ENCODE measurements around the gene TCF25. TPM values are rescaled to one million over a fixed set of nuclear protein-coding genes. Genes with fewer than 3 reads are reported as not detected.
"Not testable (repeated sequence)": the region's sequence is repeated elsewhere in the genome, so short reads cannot be mapped to it uniquely, and the experiment has no call there.

Gene TCF25
- total RNA-seq, 1 donor from 2014 or later = 193 TPM

GRCh38 chr16:89870440-89870839 lies 3.0 kb upstream of the TCF25 start:
- no peak overlapping the region for H3K27ac Mint-ChIP-seq (ENCODE audit: unreplicated experiment)
- FAIRE-seq = no peak

GRCh38 chr16:89871895-89872294 lies 1.5 kb upstream of the TCF25 start:
- H3K9me3 Mint-ChIP-seq (ENCODE audit: unreplicated experiment) = peaks cover 4% of the 10 kb centered on the region
- no peak for FAIRE-seq
- H3K4me3 ChIP-seq (ENCODE audit: insufficient read depth, low read depth, low read length) = no peak overlapping the region
- H3K9me3 ChIP-seq (ENCODE audit: insufficient read depth, low read depth, low read length) = peaks cover 4% of the 10 kb centered on the region
- no peaks in the 10 kb centered on the region for H3K27me3 Mint-ChIP-seq (ENCODE audit: low read depth, unreplicated experiment)
- H2AFZ ChIP-seq (ENCODE audit: low read depth, low read length) = no peak overlapping the region
- H4K20me1 ChIP-seq (ENCODE audit: insufficient read depth, low read length) = peaks cover 22% of the 10 kb centered on the region
- peaks cover 13% of the 10 kb centered on the region for H3K4me1 ChIP-seq (ENCODE audit: insufficient read depth, low read length)
- no peaks in the 10 kb centered on the region for H3K27me3 ChIP-seq (ENCODE audit: insufficient read depth, low read length)
- peaks cover 31% of the 10 kb centered on the region for H3K79me2 ChIP-seq (ENCODE audit: insufficient read depth, low read length)
- H3K4me2 ChIP-seq (ENCODE audit: low read length) = no peak overlapping the region
- no peak for TF ChIP-seq EZH2 (IDR thresholded peaks at IDR 0.05; ENCODE audit: insufficient read depth, low read length)
- no peak for TF ChIP-seq CTCF (IDR thresholded peaks at IDR 0.05; ENCODE audit: insufficient read depth, low read depth, low read length)
- H3K36me3 Mint-ChIP-seq (ENCODE audit: low read depth, unreplicated experiment) = peaks cover 9% of the 10 kb centered on the region
- no peaks in the 10 kb centered on the region for H3K4me1 Mint-ChIP-seq (ENCODE audit: low read depth, unreplicated experiment)
- DNase-seq (ENCODE audit: low read depth) = no peak
- H3K36me3 ChIP-seq (ENCODE audit: insufficient read depth, low read length) = peaks cover 4% of the 10 kb centered on the region
- no peak overlapping the region for H3K27ac ChIP-seq (ENCODE audit: low read depth, low read length)
- peak overlapping the region; percentile 18 for H3K27ac Mint-ChIP-seq (ENCODE audit: unreplicated experiment)
- peak overlapping the region; percentile 60 for H3K4me3 Mint-ChIP-seq (ENCODE audit: unreplicated experiment)
- no peak overlapping the region for H3K9ac ChIP-seq (ENCODE audit: low read length)

More at GRCh38 chr16:89870440-89870839, 3.0 kb upstream of the TCF25 start:
- no peak overlapping the region for H3K9ac ChIP-seq (ENCODE audit: low read length)
- Mint-ChIP-seq H3K9me3 (ENCODE audit: unreplicated experiment) (peaks cover 4% of the 10 kb centered on the region), H3K27me3 (ENCODE audit: low read depth, unreplicated experiment) (no peaks in the 10 kb centered on the region), H3K36me3 (ENCODE audit: low read depth, unreplicated experiment) (peaks cover 7% of the 10 kb centered on the region), H3K4me3 (ENCODE audit: unreplicated experiment) (no peak overlapping the region), H3K4me1 (ENCODE audit: low read depth, unreplicated experiment) (no peaks in the 10 kb centered on the region)
- peaks cover 18% of the 10 kb centered on the region for H3K79me2 ChIP-seq (ENCODE audit: insufficient read depth, low read length)
- no peak overlapping the region for H3K4me2 ChIP-seq (ENCODE audit: low read length)
- H3K4me3 ChIP-seq (ENCODE audit: insufficient read depth, low read depth, low read length) = no peak overlapping the region
- no peak for DNase-seq (ENCODE audit: low read depth)
- peaks cover 13% of the 10 kb centered on the region for H3K4me1 ChIP-seq (ENCODE audit: insufficient read depth, low read length)
- no peak overlapping the region for H3K27ac ChIP-seq (ENCODE audit: low read depth, low read length)
- H4K20me1 ChIP-seq (ENCODE audit: insufficient read depth, low read length) = peaks cover 12% of the 10 kb centered on the region
- H3K27me3 ChIP-seq (ENCODE audit: insufficient read depth, low read length) = no peaks in the 10 kb centered on the region
- no peak overlapping the region for H2AFZ ChIP-seq (ENCODE audit: low read depth, low read length)
- H3K36me3 ChIP-seq (ENCODE audit: insufficient read depth, low read length) = peaks cover 4% of the 10 kb centered on the region
- no peak for TF ChIP-seq CTCF (IDR thresholded peaks at IDR 0.05; ENCODE audit: insufficient read depth, low read depth, low read length)
- TF ChIP-seq EZH2 (IDR thresholded peaks at IDR 0.05; ENCODE audit: insufficient read depth, low read length) = no peak
- peaks cover 4% of the 10 kb centered on the region for H3K9me3 ChIP-seq (ENCODE audit: insufficient read depth, low read depth, low read length)

- H3K36me3 Mint-ChIP-seq (ENCODE audit: low read depth, unreplicated experiment) = peaks cover 7% of the 10 kb centered on the region
- peak overlapping the region; percentile 99 for H3K9ac ChIP-seq (ENCODE audit: low read length)
- peak overlapping the region; percentile 88 for H3K4me3 Mint-ChIP-seq (ENCODE audit: unreplicated experiment)
- peaks cover 53% of the 10 kb centered on the region for H3K79me2 ChIP-seq (ENCODE audit: insufficient read depth, low read length)
- H3K27ac Mint-ChIP-seq (ENCODE audit: unreplicated experiment) = peak overlapping the region; percentile 94
- H3K4me1 Mint-ChIP-seq (ENCODE audit: low read depth, unreplicated experiment) = no peaks in the 10 kb centered on the region
- peak overlapping the region; percentile 100 for H3K27ac ChIP-seq (ENCODE audit: low read depth, low read length)
- peak overlapping the region; percentile 76 for H3K4me3 ChIP-seq (ENCODE audit: insufficient read depth, low read depth, low read length)
- TF ChIP-seq CTCF (IDR thresholded peaks at IDR 0.05; ENCODE audit: insufficient read depth, low read depth, low read length) = no peak
- no peak for TF ChIP-seq EZH2 (IDR thresholded peaks at IDR 0.05; ENCODE audit: insufficient read depth, low read length)
- peaks cover 13% of the 10 kb centered on the region for H3K36me3 ChIP-seq (ENCODE audit: insufficient read depth, low read length)
- H3K9me3 Mint-ChIP-seq (ENCODE audit: unreplicated experiment) = no peaks in the 10 kb centered on the region
- FAIRE-seq = no peak
- no peaks in the 10 kb centered on the region for H3K9me3 ChIP-seq (ENCODE audit: insufficient read depth, low read depth, low read length)
- H4K20me1 ChIP-seq (ENCODE audit: insufficient read depth, low read length) = peaks cover 44% of the 10 kb centered on the region
- H3K4me2 ChIP-seq (ENCODE audit: low read length) = peak overlapping the region; percentile 89
- no peaks in the 10 kb centered on the region for H3K27me3 ChIP-seq (ENCODE audit: insufficient read depth, low read length)
- no peaks in the 10 kb centered on the region for H3K27me3 Mint-ChIP-seq (ENCODE audit: low read depth, unreplicated experiment)
- DNase-seq (ENCODE audit: low read depth) = peak; percentile 77
- peaks cover 13% of the 10 kb centered on the region for H3K4me1 ChIP-seq (ENCODE audit: insufficient read depth, low read length)
- H2AFZ ChIP-seq (ENCODE audit: low read depth, low read length) = no peak overlapping the region
Measured at GRCh38 chr16:89873972-89874689, 739 bp downstream of the TCF25 start.

GRCh38 chr16:89879123-89879522 lies 5.7 kb downstream of the TCF25 start:
- DNase-seq (ENCODE audit: low read depth); H3K4me3 ChIP-seq (ENCODE audit: insufficient read depth, low read depth, low read length); FAIRE-seq; H3K9me3 Mint-ChIP-seq (ENCODE audit: unreplicated experiment); H3K4me1 Mint-ChIP-seq (ENCODE audit: low read depth, unreplicated experiment); H3K27ac ChIP-seq (ENCODE audit: low read depth, low read length); H3K9ac ChIP-seq (ENCODE audit: low read length); H3K4me1 ChIP-seq (ENCODE audit: insufficient read depth, low read length); H2AFZ ChIP-seq (ENCODE audit: low read depth, low read length); H3K9me3 ChIP-seq (ENCODE audit: insufficient read depth, low read depth, low read length); H3K4me2 ChIP-seq (ENCODE audit: low read length); H3K4me3 Mint-ChIP-seq (ENCODE audit: unreplicated experiment); H3K27me3 ChIP-seq (ENCODE audit: insufficient read depth, low read length); H3K27ac Mint-ChIP-seq (ENCODE audit: unreplicated experiment); H3K27me3 Mint-ChIP-seq (ENCODE audit: low read depth, unreplicated experiment): not testable (repeated sequence)
- peaks cover 19% of the 10 kb centered on the region for H3K36me3 Mint-ChIP-seq (ENCODE audit: low read depth, unreplicated experiment)
- peaks cover 41% of the 10 kb centered on the region for H3K36me3 ChIP-seq (ENCODE audit: insufficient read depth, low read length)
- peaks cover 90% of the 10 kb centered on the region for H4K20me1 ChIP-seq (ENCODE audit: insufficient read depth, low read length)
- H3K79me2 ChIP-seq (ENCODE audit: insufficient read depth, low read length) = peaks cover 95% of the 10 kb centered on the region

All from astrocyte (in vitro differentiated cells and primary cell).